Kidney (tissue), 14 donors: ENCODE measurements around the gene MT1G. TPM values are rescaled to one million over a fixed set of nuclear protein-coding genes. Genes with fewer than 3 reads are reported as not detected.

Experiments used
- DNase-seq, 5 donors: peaks; one replicate each; pipeline ENCODE4 v3.0.0-alpha.2; 2013 to 2020
- FAIRE-seq: peaks from 2 replicates; lab custom pipeline; 2012; peaks lifted over from hg19 to GRCh38; lab: Jason Lieb, UNC
- H3K27ac ChIP-seq, 2 donors: one replicate each; pipeline ENCODE4 v1.7.0; 2013; ENCODE audit warnings: low read depth in 2 of 2, low read length in 2 of 2, inconsistent platforms in 1 of 2
- H3K27me3 ChIP-seq: one replicate; pipeline ENCODE4 v1.7.1; 2013; ENCODE audit warnings: low read length, inconsistent platforms; ENCODE audit not compliant: control insufficient read depth, insufficient read depth
- H3K36me3 ChIP-seq, 3 donors: one replicate each; pipeline versions ENCODE4 v1.7.0 to v1.7.1; 2013; ENCODE audit warnings: low read length in 3 of 3, control low read depth in 1 of 3, inconsistent platforms in 1 of 3; ENCODE audit not compliant: insufficient read depth in 3 of 3, control insufficient read depth in 2 of 3
- H3K4me1 ChIP-seq, 3 donors: one replicate each; pipeline versions ENCODE4 v1.7.0 to v1.7.1; 2013; ENCODE audit warnings: low read length in 3 of 3, inconsistent platforms in 1 of 3, low read depth in 1 of 3; ENCODE audit not compliant: control insufficient read depth in 2 of 3, insufficient read depth in 2 of 3
- H3K4me3 ChIP-seq, 3 donors: one replicate each; pipeline versions ENCODE4 v1.7.0 to v1.8.1; 2013; ENCODE audit warnings: low read length in 3 of 3, control low read depth in 1 of 3, inconsistent platforms in 1 of 3
- H3K9ac ChIP-seq, 3 donors: one replicate each; pipeline versions ENCODE4 v1.7.0 to v1.7.1; 2013; ENCODE audit warnings: low read length in 3 of 3, control low read depth in 1 of 3, inconsistent platforms in 1 of 3
- H3K9me3 ChIP-seq, 3 donors: one replicate each; pipeline versions ENCODE4 v1.7.0 to v1.7.1; 2013; ENCODE audit warnings: low read length in 3 of 3, control low read depth in 1 of 3, inconsistent platforms in 1 of 3; ENCODE audit not compliant: control insufficient read depth in 2 of 3, insufficient read depth in 1 of 3
- CTCF ChIP-seq: IDR thresholded peaks from 3 replicates; pipeline ENCODE4 v1.5.1; 2012; ENCODE audit warnings: mild to moderate bottlenecking, moderate library complexity, borderline replicate concordance; ENCODE audit not compliant: insufficient read depth; ENCODE audit errors: extremely low read depth
- intact Hi-C: fragments of 100-400 bp; cut with DNase I; formaldehyde crosslinking; loops from one replicate; pipeline ENCODE4 v1.11.1; 2022
- polyA plus RNA-seq: library from polyadenylated mRNA; stranded (reverse); fragments of 350-450 nt; fragmentation: Illumina TruSeq; extraction: RNeasy Lipid Tissue Mini Kit (QIAGEN cat#74804); gene quantifications from one replicate; pipeline ENCODE4 v1.2.3, GENCODE V29; 2014; ENCODE audit warnings: low read depth, low replicate concordance; ENCODE audit not compliant: insufficient read depth
- total RNA-seq: library from RNA; stranded (reverse); fragmentation: NEBNext Ultra II Directional; extraction: Animal tissue kit (Norgen Biotek cat#: 25700); gene quantifications from one replicate; pipeline ENCODE4 v1.2.1, GENCODE V29; 2021
- donor health status: control.
- donor health status: control.
- donor health status: control.
- donor health status: control.
- donor health status: control.
- donor health status: DM: yes; HTN: yes; CAD: no.
- donor health status: Normal renal cell carcinoma (clear cell type).

Gene MT1G
- total and polyA plus RNA-seq, 2 donors from 2014 or later, result 33.6 to 2,564 TPM

GRCh38 chr16:56664506-56664905 is 3.4 kb downstream of the MT1G start:
- peaks cover 0 to 10% (median 0%) of the 10 kb centered on the region in 3 donors for H3K4me1 ChIP-seq
- H3K9me3 ChIP-seq, result no peaks in the 10 kb centered on the region
- no peak for FAIRE-seq
- H3K27ac ChIP-seq, result no peak overlapping the region
- no peak overlapping the region for H3K4me3 ChIP-seq
- DNase-seq, result no peak
- intact Hi-C loops, result no loop called here
- TF ChIP-seq CTCF, result no peak
- peaks cover 58% of the 10 kb centered on the region for H3K27me3 ChIP-seq
- H3K36me3 ChIP-seq, result no peaks in the 10 kb centered on the region
- H3K9ac ChIP-seq, result no peak overlapping the region

- peaks cover 45% of the 10 kb centered on the region for H3K27me3 ChIP-seq
- intact Hi-C loops, result no loop called here
- DNase-seq, result peak in 1 of 5 donors; percentile 40
- H3K36me3 ChIP-seq, result no peaks in the 10 kb centered on the region
- peaks cover 0 to 9% (median 5%) of the 10 kb centered on the region in 3 donors for H3K4me1 ChIP-seq
- no peaks in the 10 kb centered on the region for H3K9me3 ChIP-seq
- no peak overlapping the region for H3K27ac ChIP-seq
- H3K9ac ChIP-seq, result no peak overlapping the region
- no peak for FAIRE-seq
- no peak overlapping the region for H3K4me3 ChIP-seq
- TF ChIP-seq CTCF, result no peak
These were observed 5.2 kb downstream of the MT1G start for GRCh38 chr16:56662357-56663354.

- H3K9ac ChIP-seq, result peak overlapping the region; percentile 6 to 66 (median 64)
- peaks cover 20% of the 10 kb centered on the region for H3K27me3 ChIP-seq
- H3K9me3 ChIP-seq, result no peaks in the 10 kb centered on the region
- DNase-seq, result peak in 2 of 5 donors; percentile 52 to 89
- H3K4me3 ChIP-seq, result peak overlapping the region; percentile 33 to 97 (median 87)
- no peak for TF ChIP-seq CTCF
- FAIRE-seq, result no peak
- H3K27ac ChIP-seq, result peak overlapping the region; percentile 40 to 47
- peaks cover 0 to 9% (median 5%) of the 10 kb centered on the region in 3 donors for H3K4me1 ChIP-seq
- no peaks in the 10 kb centered on the region for H3K36me3 ChIP-seq
- intact Hi-C loops, result no loop called here
These were observed 9.5 kb downstream of the MT1G start for GRCh38 chr16:56658327-56658875.
